A375 (cell line): Measurements from ENCODE around the gene CHAMP1. TPM values are rescaled to one million over a fixed set of nuclear protein-coding genes. Genes with fewer than 3 reads are reported as not detected.

Experiments used
- small RNA-seq: library from RNA; depleted of rRNA; stranded (forward); fragments of <200 nt; gene quantifications from one replicate; pipeline ENCODE3, GENCODE V24; 2014
- total RNA-seq: library from RNA; depleted of rRNA; stranded (reverse); fragments of >200 nt; shearing (Covaris generic); gene quantifications from 2 replicates; pipeline ENCODE4 v1.2.3, GENCODE V29; 2014; rRNA removed

CHAMP1 gene
- total RNA-seq = 17.4 and 19.6 TPM in 2 replicates

DNA sequence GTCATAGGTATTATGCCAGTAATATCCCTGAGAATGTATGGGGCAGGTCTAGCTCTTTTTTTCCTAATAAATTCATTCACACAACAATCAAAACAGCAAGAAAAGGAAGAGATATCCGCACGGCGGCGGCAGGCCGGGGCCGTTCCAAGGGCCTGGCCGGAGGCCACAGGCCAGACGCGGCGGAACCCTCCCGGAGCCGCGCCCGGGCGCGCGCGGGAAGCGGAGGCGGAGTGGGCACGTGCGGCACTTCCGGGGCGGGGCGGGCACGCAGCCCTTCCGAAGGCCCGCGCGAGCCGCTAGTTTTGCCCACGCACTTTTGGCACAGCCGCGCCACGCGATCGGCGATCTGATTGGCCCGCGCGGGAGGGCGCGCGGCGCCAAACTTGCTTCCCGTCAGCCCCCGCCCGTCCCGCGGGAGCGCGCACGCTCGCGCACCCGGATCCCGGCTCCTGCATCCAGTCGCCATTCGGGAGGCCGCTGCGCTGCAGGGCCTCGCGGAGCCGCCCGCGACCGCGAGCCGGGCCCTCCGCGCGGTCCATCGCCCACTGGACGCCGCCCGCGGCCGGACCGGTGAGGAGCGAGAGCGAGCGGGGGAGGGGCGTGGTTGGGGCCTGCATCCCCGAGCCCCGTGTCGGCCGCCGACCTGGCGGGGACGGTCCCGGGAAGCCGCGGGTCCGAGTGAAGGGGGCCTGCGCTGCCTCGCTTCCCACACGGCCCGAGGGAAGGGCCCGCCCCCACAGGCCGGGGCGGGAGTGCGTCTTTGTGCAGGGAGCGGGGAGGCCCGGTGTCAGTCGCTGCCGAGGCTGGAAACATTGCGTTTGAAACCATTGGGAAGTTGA is at the start of gene CHAMP1:
TSS of gene CHAMP1 (plus strand) at position 430 of the 839 bp plus-strand sequence. CDS start 9,340 bp downstream, outside the sequence.

GRCh38 chr13:114281351-114282040 is 32.8 kb upstream of the CHAMP1 start, which contains the start of gene UPF3A:
UPF3A (plus strand) TSS chr13:114281601; CDS start chr13:114281640, 39 bp downstream.

Small RNA genes within 50 kb of the gene (small RNA-seq; reads per million reads assigned to genes)
- not detected for gene MIR4502

Other genes starting within 250 kb of the CHAMP1 start
- 34.2 and 34.7 TPM in 2 replicates for gene RASA3, start 181.9 kb upstream of the CHAMP1 start, total RNA-seq
- not detected in 2 replicates for gene CFAP97D2, start 135.2 kb upstream of the CHAMP1 start, total RNA-seq
- gene CDC16, start 79.6 kb upstream of the CHAMP1 start, total RNA-seq = 23.1 and 28.8 TPM in 2 replicates
- gene UPF3A, start 32.9 kb upstream of the CHAMP1 start, total RNA-seq = 32.7 and 37.8 TPM in 2 replicates